Measurements from ENCODE around the gene POLD3.

Gene POLD3

GRCh38 chr11:74592441-74593362, at the start of gene POLD3:
POLD3 (plus strand) TSS chr11:74592582; CDS start chr11:74592659, 77 bp downstream.
- DNase-seq (ENCODE audit: low read depth in 2 of 3, low spot score in 2 of 3), result peak; percentile 85 to 93 (median 86)

- no peak for DNase-seq (ENCODE audit: low read depth in 2 of 3, low spot score in 2 of 3)
Measured at GRCh38 chr11:74543991-74544390, 48.4 kb upstream of the POLD3 start.

- DNase-seq (ENCODE audit: low read depth in 2 of 3, low spot score in 2 of 3), result no peak
Measured at GRCh38 chr11:74546752-74547151, 45.6 kb upstream of the POLD3 start.

GRCh38 chr11:74550991-74551753, 41.2 kb upstream of the POLD3 start:
- no peak for DNase-seq (ENCODE audit: low read depth in 2 of 3, low spot score in 2 of 3)

GRCh38 chr11:74551754-74552145, 40.6 kb upstream of the POLD3 start:
- DNase-seq (ENCODE audit: low read depth in 2 of 3, low spot score in 2 of 3), result no peak

- DNase-seq (ENCODE audit: low read depth in 2 of 3, low spot score in 2 of 3), result no peak
Measured at GRCh38 chr11:74557526-74557925, 34.9 kb upstream of the POLD3 start.

- no peak for DNase-seq (ENCODE audit: low read depth in 2 of 3, low spot score in 2 of 3)
Measured at GRCh38 chr11:74559110-74559933, 33.1 kb upstream of the POLD3 start.

GRCh38 chr11:74559934-74560309, 32.5 kb upstream of the POLD3 start:
- no peak for DNase-seq (ENCODE audit: low read depth in 2 of 3, low spot score in 2 of 3)

GRCh38 chr11:74566146-74566960, 26.0 kb upstream of the POLD3 start:
- DNase-seq (ENCODE audit: low read depth in 2 of 3, low spot score in 2 of 3), result no peak

GRCh38 chr11:74568028-74568427, 24.4 kb upstream of the POLD3 start:
- no peak for DNase-seq (ENCODE audit: low read depth in 2 of 3, low spot score in 2 of 3)

- DNase-seq (ENCODE audit: low read depth in 2 of 3, low spot score in 2 of 3), result no peak
Measured at GRCh38 chr11:74570266-74571061, 21.9 kb upstream of the POLD3 start.

- DNase-seq (ENCODE audit: low read depth in 2 of 3, low spot score in 2 of 3), result no peak
Measured at GRCh38 chr11:74571062-74571399, 21.4 kb upstream of the POLD3 start.

GRCh38 chr11:74572349-74572748, 20.0 kb upstream of the POLD3 start:
- DNase-seq (ENCODE audit: low read depth in 2 of 3, low spot score in 2 of 3), result no peak

GRCh38 chr11:74574563-74574962, 17.8 kb upstream of the POLD3 start:
- no peak for DNase-seq (ENCODE audit: low read depth in 2 of 3, low spot score in 2 of 3)

- no peak for DNase-seq (ENCODE audit: low read depth in 2 of 3, low spot score in 2 of 3)
Measured at GRCh38 chr11:74575999-74576398, 16.4 kb upstream of the POLD3 start.

- DNase-seq (ENCODE audit: low read depth in 2 of 3, low spot score in 2 of 3), result no peak
Measured at GRCh38 chr11:74577181-74577580, 15.2 kb upstream of the POLD3 start.

GRCh38 chr11:74577624-74578396, 14.6 kb upstream of the POLD3 start:
- DNase-seq (ENCODE audit: low read depth in 2 of 3, low spot score in 2 of 3), result no peak

GRCh38 chr11:74579577-74580270, 12.7 kb upstream of the POLD3 start:
- DNase-seq (ENCODE audit: low read depth in 2 of 3, low spot score in 2 of 3), result no peak
